ENCODE data around the gene P4HA2. TPM values are rescaled to one million over a fixed set of nuclear protein-coding genes. Genes with fewer than 3 reads are reported as not detected.

The P4HA2 gene
- total and polyA plus RNA-seq, 9 of the 15 experiments (the other 6 are each of a cell fraction or from before 2014, with no cell fraction given) = 9.6 to 50.0 (median 12.7) TPM

DNA sequence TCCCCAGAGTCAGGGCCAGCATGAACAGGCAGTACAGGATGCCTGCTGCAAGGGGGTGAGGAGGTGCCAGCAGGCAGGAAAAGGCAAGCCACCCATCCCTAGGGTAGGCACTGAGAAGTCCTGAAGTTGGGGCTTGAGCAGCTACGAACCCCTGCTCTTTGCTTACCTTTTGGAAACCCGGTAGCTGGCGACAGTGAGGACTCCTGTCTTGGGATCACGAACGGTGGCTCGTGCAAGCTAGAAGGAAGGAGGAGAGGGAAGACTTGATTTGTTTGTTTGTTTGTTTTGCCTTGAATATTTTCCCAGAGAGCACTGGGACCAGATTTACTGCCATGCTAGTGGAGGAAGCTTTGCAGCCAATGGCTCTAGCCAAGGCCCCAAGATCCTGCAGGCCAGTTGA lies 23.7 kb downstream of the P4HA2 start:
- Histone ChIP-seq H3K9me1 (ENCODE audit: control insufficient read depth, insufficient read depth, low read length) (no peaks in the 10 kb centered on the region), H3K79me2 (ENCODE audit: control insufficient read depth, insufficient read depth, low read length) (no peaks in the 10 kb centered on the region), H3K4me3 (no peak overlapping the region), H3K36me3 (ENCODE audit: control insufficient read depth, insufficient read depth, low read length) (peaks cover 10% of the 10 kb centered on the region; the same call in 2 of the 3 replicates), H3K9me3 (replicated peaks; ENCODE audit: control insufficient read depth, insufficient read depth, low read depth, low read length) (no peaks in the 10 kb centered on the region), H3K4me2 (ENCODE audit: insufficient read depth, low read length) (no peak overlapping the region), H3K4me1 (replicated peaks in 1 of 2; ENCODE audit: control insufficient read depth in 2 of 2, insufficient read depth in 2 of 2, low read length in 2 of 2) (no peaks in the 10 kb centered on the region), H2AFZ (ENCODE audit: low read depth, low read length) (no peak overlapping the region), H4K20me1 (replicated peaks; ENCODE audit: control insufficient read depth, insufficient read depth, low read length) (no peaks in the 10 kb centered on the region; the same call in 1 of the 2 replicates), H3K27ac (ENCODE audit: extremely low read depth, low read depth, low read length) (no peak overlapping the region), H3K9ac (ENCODE audit: insufficient read depth in 1 of 2, low read depth in 2 of 2, low read length in 2 of 2) (peak overlapping the region in 1 of 2 experiments; percentile 30; a peak in 1 of 4 replicates), H3K27me3 (ENCODE audit: control insufficient read depth in 2 of 2, insufficient read depth in 2 of 2, low read length in 2 of 2) (no peaks in the 10 kb centered on the region)
- intact Hi-C loops (cut with micrococcal nuclease) (no loop called here), in situ Hi-C loops (cut with MboI) (no loop called here)
- no TSS peak for BruUV-seq (replicated peaks)
- DNase-seq (ENCODE audit: extremely low read depth in 1 of 4, low spot score in 3 of 4) = no peak
- no peak for FAIRE-seq
- CTCF ChIA-PET (ENCODE audit: low intra/inter-chr PET ratio) = no interaction called here
- POLR2A ChIA-PET = interaction anchor here (0.7 to 1.7 kb wide), 5 partner anchors 8 to 103 kb away, joined by 3 to 10 read pairs (median 5); partner anchors contain the start of gene P4HA2
- no peak for ATAC-seq
- WGBS (ENCODE audit: insufficient coverage, low coverage, missing lambda C conversion rate) = 47% methylated on average over 6 of the region's 6 CpGs
- TF ChIP-seq ZEB2 (IDR thresholded peaks at IDR 0.05) = no peak
- TF ChIP-seq ZNF282 (CRISPR knock-in tag; IDR thresholded peaks at IDR 0.05) = no peak
- TF ChIP-seq, protein P1, sequence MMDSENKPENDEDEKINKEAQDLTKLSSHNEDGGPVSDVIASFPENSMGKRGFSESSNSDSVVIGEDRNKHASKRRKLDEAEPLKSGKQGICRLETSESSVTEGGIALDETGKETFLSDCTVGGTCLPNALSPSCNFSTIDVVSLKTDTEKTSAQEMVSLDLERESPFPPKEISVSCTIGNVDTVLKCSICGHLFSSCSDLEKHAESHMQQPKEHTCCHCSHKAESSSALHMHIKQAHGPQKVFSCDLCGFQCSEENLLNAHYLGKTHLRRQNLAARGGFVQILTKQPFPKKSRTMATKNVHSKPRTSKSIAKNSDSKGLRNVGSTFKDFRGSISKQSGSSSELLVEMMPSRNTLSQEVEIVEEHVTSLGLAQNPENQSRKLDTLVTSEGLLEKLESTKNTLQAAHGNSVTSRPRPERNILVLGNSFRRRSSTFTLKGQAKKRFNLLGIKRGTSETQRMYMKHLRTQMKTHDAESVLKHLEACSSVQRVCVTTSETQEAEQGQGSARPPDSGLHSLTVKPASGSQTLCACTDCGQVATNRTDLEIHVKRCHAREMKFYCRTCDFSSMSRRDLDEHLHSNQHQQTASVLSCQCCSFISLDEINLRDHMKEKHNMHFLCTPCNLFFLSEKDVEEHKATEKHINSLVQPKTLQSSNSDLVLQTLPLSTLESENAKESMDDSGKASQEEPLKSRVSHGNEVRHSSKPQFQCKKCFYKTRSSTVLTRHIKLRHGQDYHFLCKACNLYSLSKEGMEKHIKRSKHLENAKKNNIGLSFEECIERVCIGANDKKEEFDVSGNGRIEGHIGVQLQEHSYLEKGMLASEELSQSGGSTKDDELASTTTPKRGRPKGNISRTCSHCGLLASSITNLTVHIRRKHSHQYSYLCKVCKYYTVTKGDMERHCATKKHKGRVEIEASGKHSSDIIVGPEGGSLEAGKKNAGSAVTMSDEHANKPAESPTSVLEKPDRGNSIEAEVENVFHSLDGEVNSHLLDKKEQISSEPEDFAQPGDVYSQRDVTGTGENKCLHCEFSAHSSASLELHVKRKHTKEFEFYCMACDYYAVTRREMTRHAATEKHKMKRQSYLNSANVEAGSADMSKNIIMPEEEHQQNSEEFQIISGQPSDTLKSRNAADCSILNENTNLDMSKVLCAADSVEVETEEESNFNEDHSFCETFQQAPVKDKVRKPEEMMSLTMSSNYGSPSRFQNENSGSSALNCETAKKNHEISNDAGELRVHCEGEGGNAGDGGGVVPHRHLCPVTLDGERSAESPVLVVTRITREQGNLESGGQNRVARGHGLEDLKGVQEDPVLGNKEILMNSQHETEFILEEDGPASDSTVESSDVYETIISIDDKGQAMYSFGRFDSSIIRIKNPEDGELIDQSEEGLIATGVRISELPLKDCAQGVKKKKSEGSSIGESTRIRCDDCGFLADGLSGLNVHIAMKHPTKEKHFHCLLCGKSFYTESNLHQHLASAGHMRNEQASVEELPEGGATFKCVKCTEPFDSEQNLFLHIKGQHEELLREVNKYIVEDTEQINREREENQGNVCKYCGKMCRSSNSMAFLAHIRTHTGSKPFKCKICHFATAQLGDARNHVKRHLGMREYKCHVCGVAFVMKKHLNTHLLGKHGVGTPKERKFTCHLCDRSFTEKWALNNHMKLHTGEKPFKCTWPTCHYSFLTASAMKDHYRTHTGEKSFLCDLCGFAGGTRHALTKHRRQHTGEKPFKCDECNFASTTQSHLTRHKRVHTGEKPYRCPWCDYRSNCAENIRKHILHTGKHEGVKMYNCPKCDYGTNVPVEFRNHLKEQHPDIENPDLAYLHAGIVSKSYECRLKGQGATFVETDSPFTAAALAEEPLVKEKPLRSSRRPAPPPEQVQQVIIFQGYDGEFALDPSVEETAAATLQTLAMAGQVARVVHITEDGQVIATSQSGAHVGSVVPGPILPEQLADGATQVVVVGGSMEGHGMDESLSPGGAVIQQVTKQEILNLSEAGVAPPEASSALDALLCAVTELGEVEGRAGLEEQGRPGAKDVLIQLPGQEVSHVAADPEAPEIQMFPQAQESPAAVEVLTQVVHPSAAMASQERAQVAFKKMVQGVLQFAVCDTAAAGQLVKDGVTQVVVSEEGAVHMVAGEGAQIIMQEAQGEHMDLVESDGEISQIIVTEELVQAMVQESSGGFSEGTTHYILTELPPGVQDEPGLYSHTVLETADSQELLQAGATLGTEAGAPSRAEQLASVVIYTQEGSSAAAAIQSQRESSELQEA (IDR thresholded peaks at IDR 0.05; ENCODE audit: low read depth) = no peak
- TF ChIP-seq POLR2H (tag; IDR thresholded peaks at IDR 0.05; ENCODE audit: low read depth) = no peak
- no peak for TF ChIP-seq DIDO1 (tag; IDR thresholded peaks at IDR 0.05; ENCODE audit: low read depth)
- no peak for TF ChIP-seq ZNF507 (tag; conservative IDR thresholded peaks at IDR 0.05)
- no peak for TF ChIP-seq HDAC6 (IDR thresholded peaks at IDR 0.05; ENCODE audit: low read depth, low read length)
- TF ChIP-seq SMAD1 (IDR thresholded peaks at IDR 0.05; ENCODE audit: low read depth, low read length, partially characterized antibody) = no peak
- TF ChIP-seq SREBF2 (CRISPR knock-in tag; IDR thresholded peaks at IDR 0.05) = no peak
- TF ChIP-seq, protein P2, sequence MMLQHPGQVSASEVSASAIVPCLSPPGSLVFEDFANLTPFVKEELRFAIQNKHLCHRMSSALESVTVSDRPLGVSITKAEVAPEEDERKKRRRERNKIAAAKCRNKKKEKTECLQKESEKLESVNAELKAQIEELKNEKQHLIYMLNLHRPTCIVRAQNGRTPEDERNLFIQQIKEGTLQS (IDR thresholded peaks at IDR 0.05) = no peak
- TF ChIP-seq, protein P2 (CRISPR knock-in tag; conservative IDR thresholded peaks at IDR 0.05) = no peak
- no peak for TF ChIP-seq CXXC5 (CRISPR knock-in tag; IDR thresholded peaks at IDR 0.05)

Data from K562 (cell line).